SIG-M5 treated with dmso at 0.1 percent for 504 hours (cell line): ENCODE results near the gene PTPRN2.

Source experiments
- DNase-seq: peaks from one replicate; lab custom pipeline; 2025; ENCODE audit not compliant: unreplicated experiment; lab: John Stamatoyannopoulos, UW

The PTPRN2 gene

DNA sequence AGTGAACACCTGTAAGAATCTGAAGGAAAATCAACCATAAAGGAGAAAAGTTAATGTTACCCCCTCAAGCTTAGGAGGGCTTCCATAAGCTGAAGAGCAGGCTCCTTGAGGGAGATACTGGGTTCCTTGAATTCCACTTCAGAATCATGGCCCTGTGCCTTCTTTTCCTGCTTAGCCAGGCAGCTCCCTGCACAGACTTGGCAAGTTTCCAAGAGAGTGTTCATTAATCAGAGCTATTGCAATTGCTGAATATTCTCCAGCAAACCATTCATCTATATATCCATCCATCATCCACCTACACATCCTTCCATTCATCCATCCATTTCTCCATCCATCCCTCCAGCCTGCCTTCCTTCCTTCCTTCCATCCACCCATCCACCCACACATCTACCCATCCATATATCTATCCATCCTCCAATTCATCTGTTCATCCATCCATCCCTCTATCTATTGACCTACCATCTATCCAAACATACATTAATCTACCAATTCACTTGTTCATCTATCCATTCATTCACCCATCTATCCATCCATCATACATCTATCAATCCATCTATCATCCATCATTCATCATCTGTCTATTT lies 574.4 kb downstream of the PTPRN2 start:
- DNase-seq: no peak

DNA sequence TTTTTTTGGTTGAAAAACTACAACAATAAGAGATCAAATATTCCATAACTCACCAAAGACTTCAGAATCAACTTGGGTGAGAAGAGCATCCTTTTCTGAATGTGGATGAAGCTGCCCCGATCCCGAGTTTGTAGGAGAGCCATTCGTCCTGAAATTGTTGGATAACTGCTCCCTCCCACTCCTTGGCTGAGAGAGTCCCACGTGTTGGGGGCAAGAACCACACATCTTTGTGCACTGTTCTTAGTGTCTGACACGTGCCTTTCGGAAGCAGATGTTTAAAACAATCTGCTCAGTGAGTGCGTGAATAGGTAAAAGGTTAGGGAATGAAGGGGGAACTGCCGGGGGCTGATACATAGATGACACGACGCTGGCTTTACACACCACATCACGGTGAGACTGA lies 575.7 kb downstream of the PTPRN2 start:
- no peak for DNase-seq

DNA sequence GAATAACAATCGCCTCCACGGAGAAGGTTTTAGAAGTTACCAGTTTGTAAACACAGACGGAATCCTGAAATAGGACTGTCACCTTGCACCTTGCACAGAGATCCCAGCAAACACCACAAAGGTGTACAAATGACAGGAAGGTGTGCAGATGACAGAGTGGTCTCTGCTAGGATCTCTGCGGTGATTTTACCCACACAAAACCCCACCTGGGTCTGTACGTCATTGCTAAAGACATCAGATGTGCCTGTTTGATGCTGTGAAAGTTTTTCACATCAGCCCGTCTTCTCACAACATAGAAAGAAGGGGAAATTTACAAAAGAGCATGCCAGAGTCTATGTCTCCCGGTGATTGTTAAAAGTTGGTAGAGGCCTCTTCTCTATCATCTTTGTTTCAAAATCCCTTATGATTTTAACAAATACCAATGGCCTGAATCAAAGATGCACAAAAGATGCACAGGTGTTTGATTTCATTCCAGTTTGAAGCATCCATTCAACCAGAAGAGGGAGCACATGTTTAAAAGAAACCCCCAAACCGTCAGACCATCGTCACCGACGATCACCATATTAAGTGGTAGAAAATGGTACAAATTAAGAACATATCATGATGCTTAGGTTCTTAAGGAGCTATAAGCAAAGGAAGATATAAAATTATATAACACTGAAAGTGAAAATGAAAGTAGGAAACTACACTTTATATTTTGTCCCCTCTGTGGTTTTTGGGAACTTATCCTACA lies 576.5 kb downstream of the PTPRN2 start:
- DNase-seq: no peak

DNA sequence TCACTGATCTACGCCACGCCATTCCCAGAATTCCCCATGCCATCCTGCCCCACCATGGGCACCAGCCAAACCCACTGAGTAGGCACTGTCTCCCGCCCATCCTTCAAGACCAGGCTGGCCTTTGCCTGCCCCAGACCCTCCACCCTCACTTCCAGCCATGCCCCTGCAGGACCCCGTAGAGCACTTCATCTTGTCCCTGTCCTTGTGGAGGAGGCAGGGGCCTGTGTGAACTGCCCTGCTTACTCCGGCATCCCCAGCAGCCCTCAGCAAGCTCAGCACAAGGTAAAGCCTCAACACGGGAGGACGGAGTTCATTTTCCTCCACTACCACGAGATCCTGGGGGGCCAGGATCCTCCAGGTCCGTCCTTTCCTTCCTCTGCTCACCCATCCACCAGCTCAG lies 577.7 kb downstream of the PTPRN2 start:
- no peak for DNase-seq

DNA sequence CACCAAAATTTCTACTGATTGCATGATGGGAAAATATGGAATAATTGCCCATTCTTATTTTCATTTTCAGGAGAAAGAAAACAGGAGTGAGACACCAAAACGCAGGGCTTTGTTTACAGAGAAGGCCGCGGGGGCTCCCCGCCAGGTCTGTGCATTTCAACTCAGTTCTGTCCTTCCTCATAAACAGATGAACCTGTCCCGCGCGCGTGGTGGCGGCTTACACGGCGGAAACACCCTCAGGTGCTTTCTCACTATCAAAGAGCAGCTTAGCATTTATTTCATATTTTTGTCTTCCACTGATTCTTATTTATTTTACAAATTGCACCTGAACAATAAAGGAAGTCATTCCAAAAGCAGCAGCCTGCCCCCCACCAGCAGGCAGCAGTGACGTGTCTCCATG lies 579.4 kb downstream of the PTPRN2 start:
- DNase-seq: no peak

DNA sequence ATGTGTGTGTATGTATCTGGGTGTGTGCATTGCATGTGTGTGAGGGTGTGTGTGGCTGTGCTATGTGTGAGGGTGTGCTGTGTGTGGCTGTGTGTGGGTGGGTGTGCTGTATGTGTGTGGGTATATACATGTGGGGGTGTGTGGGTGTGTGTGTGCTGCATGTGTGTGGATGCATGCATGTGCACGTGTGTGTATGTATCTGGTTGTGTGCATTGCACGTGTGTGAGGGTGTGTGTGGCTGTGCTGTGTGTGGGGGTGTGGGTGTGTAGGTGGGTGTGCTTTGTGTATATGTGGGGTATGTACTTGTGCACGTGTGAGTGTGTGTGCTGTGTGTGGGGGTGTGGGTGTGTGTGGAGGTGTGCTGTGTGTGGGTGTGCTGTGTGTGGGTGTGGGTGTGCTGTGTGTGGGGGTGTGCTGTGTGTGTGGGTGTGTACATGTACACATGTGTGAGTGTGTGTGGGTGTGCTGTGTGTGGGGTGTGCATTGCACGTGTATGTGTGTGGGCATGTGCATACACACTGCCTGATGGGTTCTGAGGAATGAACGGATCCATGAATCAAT lies 579.8 kb downstream of the PTPRN2 start:
- no peak for DNase-seq

DNA sequence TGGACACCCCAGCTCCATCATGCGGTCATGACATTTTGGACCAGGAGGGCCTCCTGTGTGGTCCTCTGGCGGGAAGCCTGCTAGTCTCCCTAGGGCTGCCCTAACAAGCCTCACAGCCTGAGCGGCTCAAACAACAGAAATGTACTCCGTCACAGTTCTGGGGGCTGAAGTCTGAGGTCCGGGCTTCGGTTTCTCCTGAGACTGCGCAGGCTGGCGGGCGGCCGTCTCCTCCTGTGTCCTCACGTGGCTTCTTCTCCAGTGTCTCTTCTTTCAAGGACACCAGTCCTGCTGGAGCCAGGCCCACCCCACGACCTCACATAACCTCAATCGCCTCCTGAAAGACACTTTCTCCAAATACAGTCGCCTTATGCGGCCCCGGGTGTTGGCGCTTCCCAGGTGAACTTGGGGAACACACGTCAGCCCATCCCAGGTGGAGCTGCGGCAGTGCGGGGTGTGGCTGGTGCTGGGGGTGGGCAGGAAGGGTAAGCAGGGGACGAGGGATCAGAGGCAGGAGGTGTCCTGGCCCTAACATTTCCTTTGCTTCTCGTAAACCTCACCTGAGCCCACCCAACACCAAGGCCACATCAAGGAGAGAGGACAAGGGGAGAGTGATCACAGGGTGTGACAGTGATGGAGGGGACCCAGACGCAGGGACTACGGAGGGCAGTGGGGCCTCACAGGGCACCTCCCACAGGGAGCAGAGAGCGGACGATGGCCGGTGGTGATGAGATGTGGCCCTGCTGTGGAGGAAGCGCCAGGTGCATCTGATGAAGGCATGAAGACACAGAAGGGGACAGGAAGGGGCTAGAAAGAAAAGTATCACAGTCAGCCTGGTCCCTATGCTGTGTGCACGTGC lies 580.6 kb downstream of the PTPRN2 start:
- DNase-seq: no peak

DNA sequence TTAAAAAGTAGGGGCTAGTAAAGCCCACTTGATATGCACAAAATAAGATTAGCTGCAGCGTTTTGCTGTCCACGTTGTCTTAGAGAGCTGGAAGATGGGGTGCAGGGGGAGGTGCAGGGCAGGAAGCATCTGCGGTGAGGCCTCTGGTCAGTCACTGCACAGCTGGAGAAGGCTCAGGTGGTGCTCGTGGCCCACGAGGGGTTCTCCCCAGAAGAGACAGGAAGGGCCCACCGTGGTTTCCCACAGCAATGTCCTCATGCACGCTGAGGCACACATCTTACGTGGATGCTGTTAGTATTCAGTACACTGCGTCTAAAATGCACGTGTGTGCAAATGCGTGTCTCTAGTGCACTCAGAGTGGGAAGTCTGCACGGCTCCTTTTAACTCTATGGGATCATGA lies 582.1 kb downstream of the PTPRN2 start:
- no peak for DNase-seq

DNA sequence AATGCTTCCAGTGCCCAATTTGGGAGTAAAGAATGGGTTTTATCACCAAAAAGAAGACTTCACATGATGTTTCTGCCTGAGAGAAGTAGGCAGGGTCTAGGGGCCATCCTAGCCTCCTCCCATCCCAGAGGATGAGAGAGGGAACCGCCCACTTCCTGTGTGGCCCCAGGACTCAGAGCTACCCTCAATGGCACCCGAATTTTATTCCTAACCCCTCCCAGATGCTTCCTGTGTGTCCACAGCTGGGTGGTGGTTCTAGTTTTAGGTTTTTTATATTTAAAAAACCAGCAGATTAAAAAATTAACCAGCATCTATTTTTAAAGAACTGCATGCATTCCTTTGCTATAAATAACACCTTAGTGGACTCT lies 583.5 kb downstream of the PTPRN2 start:
- DNase-seq: no peak

DNA sequence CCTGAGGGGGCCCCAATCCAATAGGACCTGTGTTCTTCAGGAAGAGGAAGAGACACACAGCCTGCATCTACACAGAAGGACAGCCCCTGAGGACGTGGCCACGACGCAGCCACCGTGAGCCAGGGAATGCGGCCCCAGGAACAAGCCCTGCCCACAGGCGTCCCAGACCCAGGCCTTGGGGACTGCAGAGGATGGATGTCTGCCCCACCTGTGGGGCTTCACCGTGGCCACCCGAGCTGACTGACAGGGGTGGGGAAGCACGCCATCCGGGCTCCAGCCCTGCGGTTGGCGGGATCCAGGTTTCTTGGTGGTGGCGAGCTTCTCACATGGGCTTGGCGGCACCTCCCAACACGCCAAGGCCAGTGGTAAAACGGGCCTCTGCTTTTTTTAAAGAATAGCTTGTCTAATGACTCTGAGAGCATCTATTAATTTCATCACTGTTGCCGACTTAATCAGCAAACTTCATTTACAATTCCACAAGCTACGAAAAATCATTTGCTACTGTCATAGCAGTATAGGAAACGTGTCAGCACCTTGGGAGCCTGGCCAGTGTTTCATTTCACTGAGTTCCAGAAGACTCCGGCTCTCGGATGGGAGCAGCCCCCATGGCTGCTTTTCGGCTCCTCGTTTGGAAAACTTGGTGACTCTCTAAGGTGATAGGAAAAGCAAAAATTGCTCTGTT lies 584.0 kb downstream of the PTPRN2 start:
- DNase-seq: no peak

DNA sequence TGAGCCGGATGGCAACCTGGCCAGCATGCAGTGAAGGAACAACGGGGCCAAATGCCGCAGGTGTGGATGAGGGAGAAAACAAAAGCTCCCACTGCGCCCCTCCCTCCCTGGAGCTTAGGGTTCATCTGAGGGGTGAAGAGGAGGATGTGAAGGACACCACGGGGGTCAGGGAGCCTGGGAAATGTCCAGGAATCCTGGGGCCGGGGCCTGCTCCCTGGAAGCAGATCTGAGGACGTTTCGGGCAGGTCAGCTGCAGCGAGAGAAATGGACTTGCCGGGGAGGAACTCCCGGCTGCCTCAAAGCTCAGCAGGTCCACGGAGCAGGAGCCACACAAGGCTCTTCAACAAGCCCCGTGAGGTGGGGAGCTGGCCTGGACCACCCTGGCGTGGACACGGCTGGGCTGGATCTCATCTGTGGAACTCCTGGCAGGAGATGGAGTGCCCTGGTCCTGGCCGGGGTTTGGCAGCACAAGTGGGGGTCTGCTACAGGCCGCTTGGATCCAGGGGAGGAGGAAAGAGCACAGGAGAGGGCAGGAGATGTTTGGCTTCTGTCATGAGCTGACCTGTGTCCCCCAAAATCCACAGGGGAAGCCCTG lies 585.0 kb downstream of the PTPRN2 start:
- no peak for DNase-seq

DNA sequence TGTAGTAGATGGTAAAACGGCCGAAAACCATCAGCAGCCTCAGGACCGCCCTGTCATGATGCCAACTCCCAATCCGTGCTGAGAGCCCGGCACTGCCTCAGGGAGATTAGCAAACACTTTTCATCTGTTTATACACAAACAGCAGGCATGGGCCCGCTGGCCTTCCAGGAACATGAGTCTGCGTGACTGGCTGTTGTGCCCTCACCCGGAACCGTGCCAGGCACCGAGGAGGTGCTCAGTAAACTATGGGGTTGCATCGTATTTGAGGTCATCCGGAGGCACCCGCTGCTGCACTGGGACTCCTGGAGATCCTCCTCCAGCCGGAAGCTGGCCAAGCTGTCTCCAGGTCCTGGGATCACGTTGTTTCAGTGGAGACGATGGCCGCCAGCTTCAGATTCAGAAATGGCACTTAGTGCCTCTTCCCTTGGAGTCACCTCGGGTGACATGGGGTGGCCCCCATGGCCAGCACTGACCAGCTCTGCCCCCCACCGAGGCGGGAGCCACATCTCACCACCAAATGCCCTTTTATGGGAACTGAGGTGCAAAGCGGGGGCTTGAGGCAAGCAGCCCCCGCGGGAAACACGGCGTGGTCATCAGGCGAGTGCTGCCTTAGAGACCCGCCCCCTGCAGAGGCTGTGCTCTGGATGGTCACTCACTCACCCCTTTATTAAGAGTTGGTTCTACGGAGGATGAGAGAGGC lies 585.9 kb downstream of the PTPRN2 start:
- DNase-seq: peak; percentile 25

DNA sequence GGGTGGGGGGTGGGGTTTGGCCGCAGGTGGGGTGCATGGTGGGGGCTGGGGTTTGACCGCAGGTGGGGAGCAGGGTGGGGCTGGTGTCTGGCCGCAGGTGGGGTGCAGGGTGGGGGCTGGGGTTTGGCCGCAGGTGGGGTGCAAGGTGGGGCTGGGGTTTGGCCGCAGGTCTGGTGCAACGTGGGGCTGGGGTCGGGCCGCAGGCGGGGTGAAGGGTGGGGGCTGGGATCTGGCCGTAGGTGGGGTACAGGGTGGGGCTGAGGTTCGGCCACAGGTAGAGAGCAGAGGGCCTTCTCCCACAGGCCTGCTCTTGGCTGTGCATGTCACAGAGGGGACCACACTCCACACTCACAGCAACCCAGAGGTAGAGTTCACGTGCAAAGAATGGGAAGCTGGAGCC lies 586.6 kb downstream of the PTPRN2 start:
- DNase-seq: no peak

DNA sequence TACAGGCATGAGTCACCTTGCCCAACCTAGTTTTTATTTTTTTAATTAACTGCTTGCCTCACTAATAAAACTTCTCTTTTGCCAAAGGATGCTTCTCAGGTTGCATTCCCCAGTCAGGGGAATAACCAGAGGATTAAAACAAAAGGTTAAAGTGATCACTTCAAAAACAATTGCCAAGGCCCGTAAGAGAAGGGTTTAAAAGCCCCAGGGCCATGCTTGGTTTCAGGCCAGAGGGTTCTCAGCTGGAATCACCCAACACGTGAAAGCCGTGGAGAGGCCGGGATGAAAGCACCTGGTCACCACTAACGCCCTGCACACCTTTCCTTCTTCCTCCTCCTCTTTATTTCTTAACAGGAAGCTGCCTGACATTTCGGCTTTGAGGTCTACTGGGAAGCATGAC lies 587.5 kb downstream of the PTPRN2 start:
- no peak for DNase-seq

DNA sequence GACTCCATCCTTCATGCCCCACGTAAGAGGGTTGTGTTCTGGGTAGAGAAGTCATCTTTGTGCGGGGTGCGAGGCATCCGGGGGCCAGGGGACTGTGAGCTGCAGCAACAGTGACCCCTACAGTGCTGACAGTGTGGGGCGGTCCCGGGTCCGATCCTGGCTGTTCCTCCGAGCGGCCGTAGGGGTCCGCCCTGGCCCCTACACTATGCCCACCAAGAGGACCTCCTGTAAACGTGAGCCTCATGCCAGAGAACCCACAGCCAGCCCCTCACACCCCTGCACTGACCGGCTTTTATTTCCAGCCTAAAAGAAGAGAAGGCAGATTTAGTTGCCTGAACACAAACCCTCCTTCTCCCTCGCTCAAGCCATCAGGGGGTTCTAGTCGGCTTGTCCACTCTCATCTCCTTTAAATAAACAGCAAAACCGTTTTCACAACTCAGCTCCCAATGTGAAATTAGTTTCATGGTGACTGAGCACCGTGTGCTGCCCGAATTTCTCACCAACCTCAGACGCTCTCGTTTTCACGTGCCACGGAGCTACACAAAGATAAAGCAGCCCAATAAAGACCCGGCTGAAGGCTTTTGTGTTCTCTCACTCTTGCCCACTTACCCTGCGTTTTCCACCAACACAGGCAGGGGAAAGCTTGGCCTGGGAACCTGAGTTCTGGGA lies 588.6 kb downstream of the PTPRN2 start:
- no peak for DNase-seq

DNA sequence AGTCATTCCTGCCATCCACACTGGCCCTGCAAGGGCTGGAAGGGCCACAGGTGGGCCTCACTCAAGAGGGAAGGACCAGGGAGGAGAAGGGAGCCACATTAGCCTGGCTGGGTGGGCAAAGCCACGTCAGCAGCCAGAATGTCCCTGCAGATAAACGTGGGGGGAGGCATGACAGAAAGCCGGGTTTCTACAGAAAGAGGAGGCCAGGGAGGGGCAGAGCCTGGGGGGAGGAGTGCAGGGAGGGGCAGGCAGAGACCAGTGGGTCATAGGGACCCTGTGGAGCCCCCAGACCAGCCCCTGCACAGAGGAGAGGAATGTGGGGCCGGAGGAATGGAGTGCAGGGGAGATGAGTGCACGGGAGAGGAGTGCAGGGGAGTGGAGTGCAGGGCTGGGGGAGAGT lies 590.2 kb downstream of the PTPRN2 start:
- no peak for DNase-seq

DNA sequence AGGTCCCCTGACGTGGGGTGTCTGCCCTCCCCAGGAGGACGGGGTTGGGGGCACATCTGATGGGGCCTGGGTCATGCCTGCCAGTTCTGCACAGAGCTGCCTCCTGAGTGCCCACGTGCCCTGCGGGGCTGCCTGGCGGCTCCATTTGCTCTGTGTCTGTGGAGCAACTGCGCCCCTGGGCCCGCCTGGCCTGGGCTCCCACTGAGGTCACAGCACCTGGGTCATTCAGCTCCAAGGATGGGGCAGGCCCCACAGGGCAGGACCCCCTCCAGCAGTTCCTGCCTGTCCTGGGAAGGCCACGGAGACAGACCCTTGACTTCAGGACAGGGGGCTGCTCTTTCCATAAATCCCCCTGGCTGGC lies 590.6 kb downstream of the PTPRN2 start:
- DNase-seq: no peak

DNA sequence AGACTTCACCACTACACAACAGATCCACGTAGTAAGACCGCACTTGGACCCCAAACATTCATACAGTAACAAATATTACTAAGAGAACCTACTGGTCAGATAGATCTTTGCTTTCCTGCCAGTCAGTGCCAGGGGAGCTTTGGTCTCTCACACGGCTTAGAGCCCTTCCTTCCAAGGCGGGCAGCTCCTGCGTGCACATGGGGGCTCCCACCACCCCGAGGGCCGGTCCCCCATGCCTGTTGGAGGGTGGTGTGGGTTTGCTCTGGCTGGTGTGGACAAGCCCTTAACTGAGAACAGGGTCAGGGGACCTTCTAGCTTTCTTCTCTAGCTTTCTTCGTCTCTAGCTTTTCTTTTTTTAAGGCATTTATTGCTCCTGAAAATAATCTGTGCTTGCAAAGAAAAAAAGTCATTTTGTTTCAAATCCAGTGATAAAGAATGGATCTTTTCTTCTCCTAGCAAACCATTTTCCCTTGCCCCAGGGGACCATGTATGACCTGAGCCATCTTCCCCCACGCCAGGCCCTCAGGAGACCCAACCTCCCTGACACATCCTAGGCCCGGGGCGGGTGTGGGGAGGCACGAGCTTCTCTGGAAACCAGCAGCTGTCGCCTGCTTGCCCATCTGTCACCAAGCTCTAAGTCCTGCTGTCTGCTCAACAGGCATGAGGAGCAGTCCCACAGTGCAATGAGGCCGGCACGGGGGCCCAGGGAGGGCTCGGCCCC lies 591.1 kb downstream of the PTPRN2 start:
- no peak for DNase-seq

DNA sequence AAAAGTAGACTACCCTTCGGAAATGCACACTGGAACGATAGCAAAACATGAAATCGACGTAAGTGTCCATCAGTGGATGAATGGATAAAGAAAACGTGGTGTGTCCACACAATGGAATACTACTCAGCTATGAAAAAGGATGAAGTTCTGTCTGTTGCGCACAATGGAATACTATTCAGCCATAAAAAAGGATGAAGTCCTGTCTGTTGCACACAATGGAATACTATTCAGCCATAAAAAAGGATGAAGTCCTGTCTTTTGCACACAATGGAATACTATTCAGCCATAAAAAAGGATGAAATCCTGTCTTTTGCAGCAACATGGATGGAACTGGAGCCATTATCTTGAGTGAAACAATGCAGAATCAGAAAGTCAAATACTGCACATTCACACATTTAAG lies 591.8 kb downstream of the PTPRN2 start:
- no peak for DNase-seq
